GM21447 (cell line): ENCODE results near the gene C11orf24.
"Not testable (repeated sequence)": the region's sequence is repeated elsewhere in the genome, so short reads cannot be mapped to it uniquely, and the experiment has no call there.

Experiments
- ATAC-seq: cut with Tn5 transposase; IDR thresholded peaks from one replicate; pipeline ENCODE4 v1.9.1; 2021; ENCODE audit not compliant: unreplicated experiment

Gene C11orf24

GRCh38 chr11:68299517-68299879 lies 27.7 kb upstream of the C11orf24 start:
- not testable (repeated sequence) for ATAC-seq

DNA sequence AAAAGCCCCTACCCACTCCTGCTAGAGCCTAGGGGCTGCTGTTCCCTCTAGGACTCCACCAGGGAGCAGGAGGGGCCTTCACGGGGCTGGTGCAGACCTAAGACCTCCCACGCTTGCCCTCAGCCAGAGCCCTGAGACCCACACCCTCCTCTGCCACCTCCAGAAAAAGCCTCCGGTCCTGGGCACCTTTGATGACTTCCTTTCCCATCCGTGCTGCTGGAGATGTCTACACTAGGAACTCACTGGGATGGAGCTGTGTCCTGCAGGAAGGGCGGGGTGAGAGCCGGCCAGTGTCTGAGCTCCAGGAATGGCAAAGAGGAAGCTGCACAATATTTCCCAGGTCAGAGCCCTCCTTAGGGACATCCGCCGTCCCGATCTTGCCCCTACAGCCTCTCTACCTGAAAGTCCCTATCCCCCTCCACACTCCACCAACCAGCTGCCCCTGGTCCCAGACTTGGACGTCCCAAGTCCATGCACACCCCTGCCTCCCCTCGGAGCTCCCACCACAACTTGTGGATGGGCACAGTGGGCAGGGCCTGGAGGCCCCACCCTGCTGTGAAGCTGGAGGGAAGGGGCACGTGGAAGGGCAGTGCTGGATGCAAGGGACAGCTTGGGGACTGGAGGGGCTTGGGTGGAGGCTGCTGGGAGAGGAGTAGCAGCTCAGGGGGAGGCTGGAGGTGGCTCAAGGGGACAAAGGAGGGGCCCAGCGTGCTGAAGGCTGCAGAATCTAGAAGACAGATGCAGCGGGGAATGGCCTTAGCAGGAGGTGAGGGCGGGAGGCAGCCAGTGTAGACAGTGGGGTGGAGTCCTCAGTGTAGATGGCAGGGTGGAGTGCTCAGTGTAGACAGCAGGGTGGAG lies 27.1 kb upstream of the C11orf24 start:
- ATAC-seq = no peak

DNA sequence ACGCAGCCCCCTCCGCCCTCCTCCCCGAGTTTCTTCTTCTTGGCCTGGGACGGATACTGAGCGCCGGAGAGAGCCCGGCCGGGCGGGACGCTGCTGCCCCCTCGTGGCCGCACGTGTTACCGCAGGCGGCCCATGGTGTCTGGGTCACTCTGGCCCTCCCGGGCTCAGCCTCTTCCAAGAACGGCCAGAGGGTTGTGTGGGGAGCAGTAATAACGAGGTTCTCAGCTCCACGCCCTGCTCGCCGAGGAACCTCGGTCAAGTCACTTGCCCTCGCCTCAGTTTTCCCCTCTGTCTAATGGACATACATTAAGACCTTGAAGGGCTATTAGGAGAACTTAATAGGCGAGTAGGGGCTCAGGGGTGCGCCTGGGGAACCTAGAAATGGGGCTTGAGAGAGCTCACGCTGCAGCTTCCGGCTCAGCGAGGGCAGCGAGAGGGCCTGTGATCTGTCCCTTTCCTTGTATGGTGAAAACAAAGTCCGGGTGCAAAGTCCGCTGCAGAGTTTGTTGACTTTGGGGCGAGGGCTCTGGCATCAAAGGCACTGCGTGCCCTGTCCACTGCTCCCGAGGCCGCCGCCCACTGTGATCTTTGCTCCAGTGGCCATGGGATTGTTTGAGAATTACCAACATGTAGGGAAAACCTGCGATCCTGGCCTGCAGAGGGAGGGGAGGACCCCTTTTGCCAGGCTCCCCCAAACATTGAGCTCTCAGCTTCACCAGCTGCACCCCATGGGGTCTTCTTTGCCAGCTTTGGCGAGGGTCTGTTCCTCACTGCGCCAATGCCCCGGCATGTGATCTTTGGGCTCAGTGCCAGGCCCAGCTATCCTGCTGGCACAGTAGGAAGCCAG lies 26.3 kb upstream of the C11orf24 start:
- ATAC-seq = no peak

DNA sequence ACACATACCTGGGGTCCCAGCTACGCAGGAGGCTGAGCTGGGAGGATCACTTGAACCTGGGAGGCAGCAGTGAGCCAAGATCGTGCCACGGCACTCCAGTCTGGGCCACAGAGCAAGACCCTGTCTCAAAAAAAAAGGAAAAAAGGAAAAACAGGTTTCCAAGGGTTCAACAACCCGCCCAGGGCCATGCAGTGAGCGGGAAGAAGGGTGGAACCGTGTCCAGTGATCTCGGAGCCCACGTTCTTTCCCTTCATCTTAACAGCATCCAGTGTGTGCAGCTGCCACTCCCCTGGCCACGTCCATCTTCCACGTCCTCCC lies 25.7 kb upstream of the C11orf24 start:
- ATAC-seq = no peak

GRCh38 chr11:68297052-68297378 lies 25.2 kb upstream of the C11orf24 start:
- ATAC-seq = no peak

DNA sequence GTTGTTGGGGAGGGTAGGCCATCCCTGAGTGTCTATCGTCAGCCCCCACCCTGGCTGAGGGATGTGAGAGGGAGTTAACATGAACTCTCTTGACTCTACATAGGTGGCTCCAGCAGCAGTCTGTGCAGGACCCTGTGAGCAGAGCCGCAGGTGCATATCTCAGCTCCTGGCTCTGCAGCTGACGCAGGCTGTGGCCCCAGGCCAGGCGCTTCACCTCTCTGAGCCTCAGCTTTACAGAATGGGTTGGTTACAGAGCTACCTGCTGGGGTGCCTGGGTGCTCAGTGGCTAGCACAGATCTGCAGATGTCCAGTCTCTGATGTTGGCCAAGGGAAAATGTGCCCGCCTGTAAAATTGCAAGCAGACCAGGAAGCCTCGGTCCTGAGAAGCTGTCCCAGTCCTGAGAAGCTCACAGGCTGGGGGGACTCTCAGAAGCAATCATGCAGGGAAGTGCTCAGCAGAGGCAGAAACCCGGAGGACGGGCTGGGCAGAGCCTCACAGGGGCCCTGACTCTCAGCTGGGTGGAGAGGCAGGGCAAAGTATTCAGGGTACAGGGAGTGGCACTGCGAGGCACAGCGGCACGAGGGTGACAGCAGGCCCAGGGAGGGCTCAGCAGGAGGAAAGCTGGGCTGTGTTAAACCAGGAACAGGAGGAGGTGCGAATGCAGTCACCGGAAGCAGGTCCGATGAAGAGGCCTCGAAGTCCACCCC lies 24.7 kb upstream of the C11orf24 start:
- no peak for ATAC-seq

DNA sequence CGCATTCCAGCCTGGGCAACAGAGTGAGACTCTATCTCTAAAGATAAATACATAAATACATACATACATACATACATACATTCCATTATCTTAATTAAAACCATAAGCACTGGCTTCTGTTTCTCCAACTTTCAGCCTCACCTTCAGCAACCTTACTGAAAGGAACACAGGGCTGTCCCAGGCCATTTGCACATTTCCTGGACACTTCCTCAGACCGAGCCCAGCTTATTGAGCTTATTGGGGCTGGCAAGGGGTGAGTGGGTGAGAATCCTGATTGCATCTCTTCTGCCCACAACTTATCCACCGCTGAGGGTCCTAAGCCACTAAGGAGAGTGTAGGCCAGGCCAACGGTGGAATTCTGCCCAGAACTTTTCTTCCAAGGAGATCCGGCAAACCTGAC lies 24.2 kb upstream of the C11orf24 start:
- no peak for ATAC-seq

- no peak for ATAC-seq
Observed at GRCh38 chr11:68295271-68295670, 23.5 kb upstream of the C11orf24 start.

GRCh38 chr11:68293708-68294107 lies 21.9 kb upstream of the C11orf24 start:
- ATAC-seq = no peak

GRCh38 chr11:68289456-68289855 lies 17.7 kb upstream of the C11orf24 start:
- ATAC-seq = no peak

DNA sequence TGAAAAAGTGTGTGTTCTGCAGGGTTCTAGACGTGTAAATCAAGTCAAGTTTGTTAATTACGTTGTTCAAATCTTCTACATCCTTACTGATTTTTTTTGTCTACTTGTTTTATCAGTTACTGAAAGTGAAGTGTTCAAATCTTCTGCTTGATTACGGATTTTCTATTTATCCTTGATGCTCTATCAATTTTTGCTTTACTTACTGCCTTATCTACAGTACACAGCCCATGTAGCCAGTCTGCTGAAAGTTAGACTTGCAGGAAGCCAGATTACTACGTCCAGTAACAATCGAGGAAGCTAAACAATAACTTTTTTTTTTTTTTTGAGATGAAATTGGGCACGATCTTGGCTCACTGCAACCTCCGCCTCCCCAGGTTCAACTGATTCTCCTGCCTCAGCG lies 15.6 kb upstream of the C11orf24 start:
- no peak for ATAC-seq

DNA sequence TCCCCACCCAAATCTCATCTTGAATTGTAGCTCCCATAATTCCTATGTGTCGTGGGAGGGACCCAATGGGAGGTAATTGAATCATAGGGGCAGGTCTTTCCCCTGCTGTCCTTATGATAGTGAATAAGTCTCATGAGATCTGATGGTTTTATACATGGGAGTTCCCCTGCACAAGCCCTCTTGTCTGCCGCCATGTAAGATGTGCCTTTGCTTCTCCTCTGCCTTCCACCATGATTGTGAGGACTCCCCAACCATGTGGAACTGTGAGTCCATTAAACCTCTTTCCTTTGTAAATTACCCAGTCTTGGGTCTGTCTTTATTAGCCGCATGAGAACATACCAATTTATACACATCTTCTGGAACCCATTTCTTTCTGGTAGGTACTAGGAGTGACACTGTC lies 12.8 kb upstream of the C11orf24 start:
- ATAC-seq = not testable (repeated sequence)

GRCh38 chr11:68282861-68283230 lies 11.1 kb upstream of the C11orf24 start:
- ATAC-seq = no peak

DNA sequence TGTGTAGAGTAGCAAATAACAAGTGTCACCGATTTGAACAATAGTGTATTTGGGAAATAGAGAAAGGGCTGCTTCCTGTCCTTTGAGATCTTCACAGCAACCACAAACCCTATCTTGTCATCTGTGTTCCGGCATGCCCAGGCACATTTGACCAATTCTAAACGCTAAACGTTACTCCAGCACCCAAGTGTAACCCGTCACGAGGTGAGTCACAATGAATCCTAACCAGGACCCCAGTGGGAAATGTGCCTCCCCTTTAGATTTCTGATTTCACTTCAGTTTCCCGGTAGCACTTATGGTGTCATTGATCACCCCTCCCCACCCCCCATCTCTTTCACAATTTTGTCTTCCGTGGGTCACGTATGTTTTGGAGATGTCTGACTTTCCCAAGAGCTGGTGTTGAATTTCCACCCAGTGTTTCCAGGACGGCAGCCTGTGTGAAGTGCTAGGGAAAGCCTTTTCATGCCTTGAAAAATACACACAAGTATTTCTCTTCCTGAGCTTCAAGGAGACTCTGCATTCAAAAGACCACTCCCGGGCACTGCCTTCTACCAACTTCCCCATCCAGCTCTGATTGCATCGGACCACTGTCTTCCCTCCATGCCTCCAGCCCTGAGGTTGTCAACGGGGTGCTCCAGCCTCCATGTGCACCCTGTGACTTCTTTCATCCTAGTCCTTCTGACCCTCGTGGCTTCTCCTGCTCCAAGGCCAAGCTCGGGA lies 10.5 kb upstream of the C11orf24 start:
- ATAC-seq = peak; percentile 88

DNA sequence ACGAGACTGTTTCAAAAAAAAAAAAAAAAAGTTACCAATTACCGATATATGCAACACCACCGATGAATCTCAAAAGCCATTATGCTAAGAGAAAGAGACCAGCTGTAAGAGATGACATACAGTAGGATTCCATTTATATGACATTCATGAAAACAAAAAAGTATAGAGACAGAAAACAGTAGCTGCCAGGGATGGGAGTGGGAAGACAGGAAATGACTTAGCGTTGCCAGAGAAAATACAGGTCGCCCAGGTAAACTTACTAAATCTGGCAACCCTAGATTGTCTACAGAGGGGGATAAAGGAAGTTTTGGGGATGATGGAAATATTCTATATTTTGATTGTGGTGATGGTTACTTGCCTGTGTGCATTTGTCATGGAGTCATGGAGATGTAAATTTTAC lies 7.9 kb upstream of the C11orf24 start:
- ATAC-seq = no peak

- ATAC-seq = no peak
Observed at GRCh38 chr11:68276861-68277260, 5.1 kb upstream of the C11orf24 start.

DNA sequence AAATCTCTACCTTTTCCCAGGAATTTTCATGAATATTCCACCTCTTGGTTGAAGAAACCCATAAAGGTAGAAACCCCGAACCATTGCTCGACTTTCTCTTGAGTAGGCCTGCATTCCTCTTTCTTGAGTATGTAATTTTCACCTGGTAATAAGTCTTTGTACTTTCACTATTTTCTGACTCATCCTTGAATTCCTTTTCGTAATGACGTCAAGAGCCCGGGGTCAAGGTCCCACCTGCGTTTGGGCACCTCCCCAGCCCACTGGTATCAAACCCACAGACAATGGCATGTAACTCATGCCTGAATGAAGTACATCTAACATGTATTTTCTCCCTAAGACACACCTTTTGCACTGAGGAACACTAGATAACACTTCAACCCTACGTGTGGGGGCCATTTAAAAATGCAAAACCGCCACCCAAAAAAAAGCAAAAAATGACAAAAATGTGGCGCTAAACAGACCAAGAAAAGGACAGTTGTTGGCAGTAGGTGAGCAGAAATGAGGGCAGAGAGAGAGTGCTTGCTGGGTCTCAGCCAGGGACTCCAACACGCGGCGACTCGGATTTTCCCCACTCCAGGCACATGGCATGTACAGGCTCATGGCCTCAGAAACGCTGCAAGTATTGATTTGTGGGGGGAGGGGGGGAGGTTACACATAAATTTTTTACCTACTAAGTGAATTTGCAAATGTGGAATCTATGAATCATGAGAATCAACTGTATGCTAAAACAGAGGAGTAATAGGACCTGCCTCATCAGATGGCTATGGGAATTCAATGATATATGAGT lies 4.1 kb upstream of the C11orf24 start:
- ATAC-seq = no peak

DNA sequence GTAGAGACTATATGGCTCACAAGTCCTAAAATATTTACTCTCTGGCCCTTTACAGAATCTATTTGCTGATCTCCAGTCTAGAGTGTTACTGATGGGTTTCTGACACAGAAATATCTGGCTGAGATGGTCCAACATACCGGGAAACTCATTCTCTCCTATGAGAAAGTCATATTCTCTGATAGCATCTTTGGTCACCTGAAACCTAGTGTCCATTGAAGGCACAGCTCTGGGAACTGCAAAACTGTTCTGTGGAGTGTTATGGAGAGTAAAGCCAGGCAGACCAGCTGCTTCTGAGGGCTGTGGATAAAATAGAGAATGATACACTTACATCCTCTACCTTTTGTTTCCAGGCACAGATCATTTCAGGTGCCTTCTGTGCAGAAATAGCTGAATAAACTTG lies 2.5 kb upstream of the C11orf24 start:
- no peak for ATAC-seq

DNA sequence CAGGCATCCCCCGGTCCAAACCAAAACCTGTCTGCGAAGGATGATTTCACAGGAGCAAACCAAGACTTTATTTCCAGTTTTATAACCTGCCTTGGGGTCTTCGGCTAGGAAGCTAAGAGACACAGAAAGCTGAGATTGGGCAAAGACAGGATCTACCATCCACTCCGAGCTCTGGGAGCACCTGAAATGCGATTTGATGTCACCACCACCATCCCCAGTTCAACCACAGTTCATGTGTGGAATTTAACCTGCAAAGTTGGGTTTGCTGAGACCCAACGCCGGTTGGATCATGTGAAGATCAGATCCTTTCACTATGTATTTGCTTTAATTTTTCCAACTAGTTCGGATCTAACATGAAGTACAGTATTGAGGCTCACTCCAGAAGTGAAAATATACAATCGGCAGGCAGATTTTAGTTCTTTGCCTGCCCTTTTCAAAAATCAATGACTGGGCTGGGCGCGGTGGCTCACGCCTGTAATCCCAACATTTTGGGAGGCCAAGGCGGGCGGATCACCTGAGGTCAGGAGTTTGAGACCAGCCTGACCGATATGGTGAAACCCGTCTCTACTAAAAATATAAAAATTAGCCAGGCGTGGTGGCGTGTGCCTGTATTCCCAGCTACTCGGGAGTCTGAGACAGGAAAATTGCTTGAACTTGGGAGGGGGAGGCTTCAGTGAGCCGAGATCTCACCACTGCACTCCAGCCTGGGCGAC lies 1.4 kb upstream of the C11orf24 start:
- ATAC-seq = no peak
